Uterus (tissue), 2 donors: ENCODE results near the gene MINPP1.

Experiments
- POLR2A ChIP-seq, 2 donors: fragments of 450-650 bp; IDR thresholded peaks; one replicate each; pipeline ENCODE4 v1.6.1; 2016; ENCODE audit warnings: antibody characterized with exemption in 2 of 2, mild to moderate bottlenecking in 1 of 2, moderate library complexity in 1 of 2
- TF ChIP-seq, protein P1 (sequence below), 4 experiments: fragments of 200-600 bp in 2 of 4; fragments of 450-650 bp in 2 of 4; sonication (generic) in 2 of 4; IDR thresholded peaks; one replicate each; pipeline ENCODE4 v1.5.1; 2016 to 2019; ENCODE audit warnings: antibody characterized with exemption in 4 of 4, mild to moderate bottlenecking in 2 of 4, moderate library complexity in 1 of 4

DNA sequence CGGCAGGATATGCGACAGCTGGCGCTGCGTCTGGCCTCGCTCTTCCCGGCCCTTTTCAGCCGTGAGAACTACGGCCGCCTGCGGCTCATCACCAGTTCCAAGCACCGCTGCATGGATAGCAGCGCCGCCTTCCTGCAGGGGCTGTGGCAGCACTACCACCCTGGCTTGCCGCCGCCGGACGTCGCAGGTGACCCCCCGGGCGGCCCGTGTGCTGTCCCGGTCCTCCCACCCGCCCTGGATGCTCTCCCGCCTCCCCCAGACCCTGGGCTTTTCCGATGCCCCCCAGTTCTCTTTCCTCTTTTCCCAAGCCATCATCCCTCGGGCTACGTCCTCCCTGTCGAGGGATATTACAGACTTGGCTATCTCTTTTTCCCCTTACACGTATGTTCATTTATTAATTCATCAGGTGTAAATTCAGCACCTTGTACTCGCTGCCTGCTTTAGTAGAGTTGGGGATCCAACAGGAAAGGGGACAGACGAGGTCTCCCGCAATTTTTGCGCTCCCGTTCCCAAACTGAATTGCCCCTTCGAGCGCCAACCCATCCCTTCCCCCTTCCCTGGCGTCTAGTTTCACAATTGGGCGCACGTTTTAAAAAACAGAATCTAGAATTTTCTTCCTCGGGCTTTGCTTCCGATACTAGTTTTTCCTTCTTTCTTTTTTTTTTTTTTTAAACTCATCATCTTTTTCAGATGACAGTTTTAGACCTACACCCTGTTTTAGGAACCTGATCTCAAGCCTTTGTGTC, 846 bp downstream of the MINPP1 start:
- TF ChIP-seq, protein P1, sequence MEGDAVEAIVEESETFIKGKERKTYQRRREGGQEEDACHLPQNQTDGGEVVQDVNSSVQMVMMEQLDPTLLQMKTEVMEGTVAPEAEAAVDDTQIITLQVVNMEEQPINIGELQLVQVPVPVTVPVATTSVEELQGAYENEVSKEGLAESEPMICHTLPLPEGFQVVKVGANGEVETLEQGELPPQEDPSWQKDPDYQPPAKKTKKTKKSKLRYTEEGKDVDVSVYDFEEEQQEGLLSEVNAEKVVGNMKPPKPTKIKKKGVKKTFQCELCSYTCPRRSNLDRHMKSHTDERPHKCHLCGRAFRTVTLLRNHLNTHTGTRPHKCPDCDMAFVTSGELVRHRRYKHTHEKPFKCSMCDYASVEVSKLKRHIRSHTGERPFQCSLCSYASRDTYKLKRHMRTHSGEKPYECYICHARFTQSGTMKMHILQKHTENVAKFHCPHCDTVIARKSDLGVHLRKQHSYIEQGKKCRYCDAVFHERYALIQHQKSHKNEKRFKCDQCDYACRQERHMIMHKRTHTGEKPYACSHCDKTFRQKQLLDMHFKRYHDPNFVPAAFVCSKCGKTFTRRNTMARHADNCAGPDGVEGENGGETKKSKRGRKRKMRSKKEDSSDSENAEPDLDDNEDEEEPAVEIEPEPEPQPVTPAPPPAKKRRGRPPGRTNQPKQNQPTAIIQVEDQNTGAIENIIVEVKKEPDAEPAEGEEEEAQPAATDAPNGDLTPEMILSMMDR (IDR thresholded peaks at IDR 0.05): peak in 3 of 4 experiments; percentile 28 to 50 (median 37)
- TF ChIP-seq POLR2A (IDR thresholded peaks at IDR 0.05): no peak
